Vagina (tissue), 2 donors: ENCODE results near the gene TTC7B. TPM values are rescaled to one million over a fixed set of nuclear protein-coding genes. Genes with fewer than 3 reads are reported as not detected.

Experiments used
- DNase-seq, 2 donors: peaks; one replicate each; pipeline ENCODE4 v3.0.0-alpha.2; 2017; ENCODE audit errors: extremely low spot score in 2 of 2
- H3K27ac ChIP-seq: fragments of 200-600 bp; sonication (generic); one replicate; pipeline ENCODE4 v1.5.1; 2019
- H3K27me3 ChIP-seq: fragments of 200-600 bp; sonication (generic); one replicate; pipeline ENCODE4 v1.5.1; 2019
- H3K36me3 ChIP-seq, 2 donors: fragments of 200-600 bp; sonication (generic); one replicate each; pipeline ENCODE4 v1.5.1; 2017 to 2019
- H3K4me1 ChIP-seq: fragments of 200-600 bp; sonication (generic); one replicate; pipeline ENCODE4 v1.5.1; 2019
- H3K4me3 ChIP-seq, 2 donors: fragments of 200-600 bp; sonication (generic); 1 replicate in 1 of 2; 2 replicates in 1 of 2; pipeline ENCODE4 v1.5.1; 2016 to 2019
- H3K9me3 ChIP-seq: fragments of 200-600 bp; sonication (generic); one replicate; pipeline ENCODE4 v1.5.1; 2019
- POLR2A ChIP-seq, 2 donors: fragments of 450-650 bp; IDR thresholded peaks; one replicate each; pipeline ENCODE4 v1.6.1; 2017; ENCODE audit warnings: antibody characterized with exemption in 2 of 2, mild to moderate bottlenecking in 2 of 2, moderate library complexity in 2 of 2
- POLR2AphosphoS5 ChIP-seq, 2 donors: sonication (generic); formaldehyde crosslinking; IDR thresholded peaks; one replicate each; pipeline ENCODE4 v1.9.0; 2017; ENCODE audit warnings: antibody characterized with exemption in 2 of 2, mild to moderate bottlenecking in 2 of 2, low read depth in 1 of 2; ENCODE audit not compliant: insufficient read depth in 1 of 2
- intact Hi-C: fragments of 100-400 bp; cut with DNase I; formaldehyde crosslinking; loops from one replicate; pipeline ENCODE4 v1.15.1; 2023
- total RNA-seq: library from RNA; depleted of rRNA; stranded (reverse); fragments of >200 nt; gene quantifications from one replicate; pipeline ENCODE4 v1.2.3, GENCODE V29; 2016
- TF ChIP-seq, protein P1 (sequence below), 3 experiments: fragments of 450-650 bp in 2 of 3; fragments of 200-600 bp in 1 of 3; sonication (generic) in 1 of 3; IDR thresholded peaks; one replicate each; pipeline ENCODE4 v1.5.1; 2017 to 2019; ENCODE audit warnings: antibody characterized with exemption in 3 of 3, mild to moderate bottlenecking in 2 of 3, moderate library complexity in 2 of 3

Gene TTC7B
- total RNA-seq, 1 donor from 2014 or later = 56.0 TPM

DNA sequence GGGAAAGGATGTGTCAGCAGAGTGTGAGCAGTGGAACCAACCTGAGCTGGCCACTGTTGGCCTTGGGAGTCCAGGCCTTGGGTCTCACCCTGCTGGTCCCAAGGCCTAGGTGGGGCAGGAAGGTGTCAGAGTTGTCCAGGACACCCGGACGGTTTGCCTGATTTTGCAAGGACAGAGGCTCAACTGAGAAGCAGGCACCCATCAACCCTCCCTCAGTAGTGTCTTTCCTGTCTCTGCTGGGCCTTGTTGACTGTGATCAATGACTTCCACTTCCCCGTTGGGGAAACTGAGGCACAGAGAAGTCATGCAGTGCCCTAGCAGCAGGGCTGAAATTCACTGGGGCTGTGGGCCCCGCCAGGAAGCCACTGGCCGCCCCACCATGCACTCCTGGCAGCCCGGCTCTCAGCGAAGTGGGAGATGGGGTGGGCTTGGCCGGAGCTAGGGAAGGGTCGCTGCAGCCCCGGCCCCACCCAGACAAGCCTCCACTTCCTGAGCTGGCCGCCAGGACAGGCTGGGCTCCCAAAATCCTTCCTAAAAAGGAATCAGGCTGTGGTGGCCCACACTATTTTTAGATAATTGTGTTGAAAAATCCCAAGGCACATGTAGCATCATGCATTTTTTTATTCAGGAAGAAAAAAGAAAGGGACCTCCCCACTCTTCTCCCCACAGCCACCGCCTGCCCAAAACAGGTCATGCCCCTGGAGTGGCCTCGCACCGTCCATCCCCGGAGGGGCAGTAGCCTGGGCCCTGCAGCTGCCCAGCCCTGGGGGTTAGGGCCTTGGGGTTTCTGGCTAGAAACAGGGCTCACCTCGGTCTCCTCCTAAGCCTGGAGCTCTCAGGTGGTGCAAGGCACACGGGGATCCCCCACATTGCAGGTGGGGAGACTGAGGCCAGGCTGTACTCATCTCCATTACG, 292.0 kb downstream of the TTC7B start:
- Histone ChIP-seq H3K36me3 (no peaks in the 10 kb centered on the region), H3K4me3 (no peak overlapping the region), H3K9me3 (no peaks in the 10 kb centered on the region), H3K27ac (peak overlapping the region; percentile 51), H3K27me3 (no peaks in the 10 kb centered on the region), H3K4me1 (peaks cover 20% of the 10 kb centered on the region)
- no peak for DNase-seq
- intact Hi-C loops = no loop called here
- TF ChIP-seq, protein P1, sequence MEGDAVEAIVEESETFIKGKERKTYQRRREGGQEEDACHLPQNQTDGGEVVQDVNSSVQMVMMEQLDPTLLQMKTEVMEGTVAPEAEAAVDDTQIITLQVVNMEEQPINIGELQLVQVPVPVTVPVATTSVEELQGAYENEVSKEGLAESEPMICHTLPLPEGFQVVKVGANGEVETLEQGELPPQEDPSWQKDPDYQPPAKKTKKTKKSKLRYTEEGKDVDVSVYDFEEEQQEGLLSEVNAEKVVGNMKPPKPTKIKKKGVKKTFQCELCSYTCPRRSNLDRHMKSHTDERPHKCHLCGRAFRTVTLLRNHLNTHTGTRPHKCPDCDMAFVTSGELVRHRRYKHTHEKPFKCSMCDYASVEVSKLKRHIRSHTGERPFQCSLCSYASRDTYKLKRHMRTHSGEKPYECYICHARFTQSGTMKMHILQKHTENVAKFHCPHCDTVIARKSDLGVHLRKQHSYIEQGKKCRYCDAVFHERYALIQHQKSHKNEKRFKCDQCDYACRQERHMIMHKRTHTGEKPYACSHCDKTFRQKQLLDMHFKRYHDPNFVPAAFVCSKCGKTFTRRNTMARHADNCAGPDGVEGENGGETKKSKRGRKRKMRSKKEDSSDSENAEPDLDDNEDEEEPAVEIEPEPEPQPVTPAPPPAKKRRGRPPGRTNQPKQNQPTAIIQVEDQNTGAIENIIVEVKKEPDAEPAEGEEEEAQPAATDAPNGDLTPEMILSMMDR (IDR thresholded peaks at IDR 0.05) = no peak
- TF ChIP-seq POLR2AphosphoS5 (IDR thresholded peaks at IDR 0.05; ENCODE audit: insufficient read depth in 1 of 2, low read depth in 1 of 2) = no peak
- no peak for TF ChIP-seq POLR2A (IDR thresholded peaks at IDR 0.05)

DNA sequence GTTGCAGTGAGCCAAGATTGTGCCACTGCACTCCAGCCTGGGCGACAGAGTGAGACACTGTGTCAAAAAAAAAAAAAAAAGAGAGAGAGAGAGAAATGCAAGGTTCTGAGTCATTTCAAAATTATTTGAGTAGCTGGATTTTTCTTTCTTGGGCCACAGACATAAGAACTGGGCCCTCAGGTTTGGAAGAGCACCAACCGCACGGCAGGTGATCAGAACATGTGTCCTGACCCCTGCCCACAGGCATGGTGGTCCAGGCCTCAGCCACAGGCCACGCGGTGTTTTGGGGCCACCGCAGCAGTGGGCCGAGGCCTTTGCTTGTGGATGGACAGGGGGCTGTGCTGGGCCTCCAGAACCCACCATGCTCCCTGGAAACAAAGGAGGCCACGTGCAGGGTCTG, 292.7 kb downstream of the TTC7B start:
- Histone ChIP-seq H3K36me3 (no peaks in the 10 kb centered on the region), H3K4me1 (peaks cover 24% of the 10 kb centered on the region), H3K27me3 (no peaks in the 10 kb centered on the region), H3K9me3 (no peaks in the 10 kb centered on the region), H3K27ac (peak overlapping the region; percentile 51), H3K4me3 (no peak overlapping the region)
- intact Hi-C loops = no loop called here
- DNase-seq = no peak
- TF ChIP-seq, protein P1 (IDR thresholded peaks at IDR 0.05) = no peak
- no peak for TF ChIP-seq POLR2A (IDR thresholded peaks at IDR 0.05)
- TF ChIP-seq POLR2AphosphoS5 (IDR thresholded peaks at IDR 0.05; ENCODE audit: insufficient read depth in 1 of 2, low read depth in 1 of 2) = no peak

DNA sequence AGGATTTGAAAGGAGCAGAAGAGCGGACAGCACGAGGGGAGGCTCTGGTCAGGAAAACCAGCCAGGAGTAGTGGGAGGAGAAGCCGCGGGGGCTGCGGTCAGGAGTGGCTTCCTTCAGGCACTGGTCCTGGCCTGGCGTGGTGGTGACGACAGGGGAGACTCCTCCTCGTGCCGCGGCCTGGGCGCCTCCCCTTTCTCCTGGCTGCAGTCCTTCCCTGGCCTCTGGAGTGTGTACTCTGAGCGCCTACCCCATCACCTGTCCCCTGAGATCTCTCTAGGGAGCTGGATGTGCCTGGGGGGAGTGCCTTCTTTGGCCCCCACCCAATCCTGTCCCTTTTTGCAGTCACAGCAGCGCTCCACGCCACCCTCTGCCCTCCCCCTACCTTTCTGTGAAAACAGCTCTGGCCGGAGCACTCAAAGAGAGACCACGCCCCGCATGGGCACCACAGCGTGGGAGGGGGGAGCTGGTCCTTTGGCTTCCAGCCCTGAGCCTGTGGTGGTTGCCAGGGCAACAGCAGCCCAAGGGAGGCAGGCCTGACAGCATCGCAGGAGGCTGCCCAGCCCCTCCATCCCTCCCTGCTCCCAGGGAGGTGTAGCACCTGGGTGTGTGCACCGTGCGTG, 293.5 kb downstream of the TTC7B start:
- Histone ChIP-seq H3K36me3 (no peaks in the 10 kb centered on the region), H3K27ac (no peak overlapping the region), H3K4me3 (no peak overlapping the region), H3K27me3 (no peaks in the 10 kb centered on the region), H3K9me3 (no peaks in the 10 kb centered on the region), H3K4me1 (peaks cover 33% of the 10 kb centered on the region)
- TF ChIP-seq POLR2AphosphoS5 (IDR thresholded peaks at IDR 0.05; ENCODE audit: insufficient read depth in 1 of 2, low read depth in 1 of 2) = no peak
- TF ChIP-seq, protein P1 (IDR thresholded peaks at IDR 0.05) = no peak
- TF ChIP-seq POLR2A (IDR thresholded peaks at IDR 0.05) = no peak
- intact Hi-C loops = no loop called here
- no peak for DNase-seq

DNA sequence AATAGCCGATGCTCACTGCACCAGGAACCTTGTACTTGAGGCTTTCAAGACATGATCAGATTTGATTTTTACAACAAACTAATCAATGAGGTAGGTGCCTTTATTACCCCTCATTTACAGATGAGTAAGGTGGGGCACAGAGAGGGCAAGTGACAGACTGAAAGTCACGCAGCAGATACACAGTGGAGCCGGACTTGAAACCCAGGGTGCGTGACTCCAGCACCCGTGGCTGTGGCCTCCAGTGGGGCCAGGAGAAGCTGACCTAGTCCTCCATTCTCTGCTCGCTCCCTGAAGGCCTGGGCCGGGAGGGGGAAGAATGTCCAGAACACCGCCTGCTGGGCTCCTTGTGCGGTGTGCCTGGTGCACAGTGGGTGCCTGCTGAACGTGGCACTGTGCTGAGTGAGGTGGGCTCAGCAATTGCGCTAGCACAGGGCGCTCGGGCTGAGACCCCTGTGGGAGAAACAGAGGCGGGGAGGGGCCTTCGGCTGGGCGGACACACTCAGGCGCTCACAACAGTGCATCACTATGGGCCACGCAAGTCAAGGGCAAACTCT, 294.2 kb downstream of the TTC7B start:
- TF ChIP-seq POLR2A (IDR thresholded peaks at IDR 0.05) = no peak
- TF ChIP-seq, protein P1 (IDR thresholded peaks at IDR 0.05) = no peak
- no peak for TF ChIP-seq POLR2AphosphoS5 (IDR thresholded peaks at IDR 0.05; ENCODE audit: insufficient read depth in 1 of 2, low read depth in 1 of 2)

More for the DNA sequence above, 294.2 kb downstream of the TTC7B start:
- Histone ChIP-seq H3K27ac (no peak overlapping the region), H3K4me3 (no peak overlapping the region), H3K27me3 (no peaks in the 10 kb centered on the region), H3K36me3 (no peaks in the 10 kb centered on the region), H3K9me3 (no peaks in the 10 kb centered on the region), H3K4me1 (peaks cover 33% of the 10 kb centered on the region)
- DNase-seq = no peak
- intact Hi-C loops = no loop called here
